Kidney (tissue), 14 donors: Measurements from ENCODE around the gene MYOCOS. TPM values are rescaled to one million over a fixed set of nuclear protein-coding genes. Genes with fewer than 3 reads are reported as not detected.

ENCODE experiments used
- DNase-seq, 5 donors: peaks; one replicate each; pipeline ENCODE4 v3.0.0-alpha.2; 2013 to 2020
- FAIRE-seq: peaks from 2 replicates; lab custom pipeline; 2012; peaks lifted over from hg19 to GRCh38; lab: Jason Lieb, UNC
- H3K27ac ChIP-seq, 2 donors: one replicate each; pipeline ENCODE4 v1.7.0; 2013; ENCODE audit warnings: low read depth in 2 of 2, low read length in 2 of 2, inconsistent platforms in 1 of 2
- H3K27me3 ChIP-seq: one replicate; pipeline ENCODE4 v1.7.1; 2013; ENCODE audit warnings: low read length, inconsistent platforms; ENCODE audit not compliant: control insufficient read depth, insufficient read depth
- H3K36me3 ChIP-seq, 3 donors: one replicate each; pipeline versions ENCODE4 v1.7.0 to v1.7.1; 2013; ENCODE audit warnings: low read length in 3 of 3, control low read depth in 1 of 3, inconsistent platforms in 1 of 3; ENCODE audit not compliant: insufficient read depth in 3 of 3, control insufficient read depth in 2 of 3
- H3K4me1 ChIP-seq, 3 donors: one replicate each; pipeline versions ENCODE4 v1.7.0 to v1.7.1; 2013; ENCODE audit warnings: low read length in 3 of 3, inconsistent platforms in 1 of 3, low read depth in 1 of 3; ENCODE audit not compliant: control insufficient read depth in 2 of 3, insufficient read depth in 2 of 3
- H3K4me3 ChIP-seq, 3 donors: one replicate each; pipeline versions ENCODE4 v1.7.0 to v1.8.1; 2013; ENCODE audit warnings: low read length in 3 of 3, control low read depth in 1 of 3, inconsistent platforms in 1 of 3
- H3K9ac ChIP-seq, 3 donors: one replicate each; pipeline versions ENCODE4 v1.7.0 to v1.7.1; 2013; ENCODE audit warnings: low read length in 3 of 3, control low read depth in 1 of 3, inconsistent platforms in 1 of 3
- H3K9me3 ChIP-seq, 3 donors: one replicate each; pipeline versions ENCODE4 v1.7.0 to v1.7.1; 2013; ENCODE audit warnings: low read length in 3 of 3, control low read depth in 1 of 3, inconsistent platforms in 1 of 3; ENCODE audit not compliant: control insufficient read depth in 2 of 3, insufficient read depth in 1 of 3
- intact Hi-C: fragments of 100-400 bp; cut with DNase I; formaldehyde crosslinking; loops from one replicate; pipeline ENCODE4 v1.11.1; 2022
- polyA plus RNA-seq: library from polyadenylated mRNA; stranded (reverse); fragments of 350-450 nt; fragmentation: Illumina TruSeq; extraction: RNeasy Lipid Tissue Mini Kit (QIAGEN cat#74804); gene quantifications from one replicate; pipeline ENCODE4 v1.2.3, GENCODE V29; 2014; ENCODE audit warnings: low read depth, low replicate concordance; ENCODE audit not compliant: insufficient read depth
- total RNA-seq: library from RNA; stranded (reverse); fragmentation: NEBNext Ultra II Directional; extraction: Animal tissue kit (Norgen Biotek cat#: 25700); gene quantifications from one replicate; pipeline ENCODE4 v1.2.1, GENCODE V29; 2021
- TF ChIP-seq, protein P1 (sequence below): IDR thresholded peaks from 3 replicates; pipeline ENCODE4 v1.5.1; 2012; ENCODE audit warnings: mild to moderate bottlenecking, moderate library complexity, borderline replicate concordance; ENCODE audit not compliant: insufficient read depth; ENCODE audit errors: extremely low read depth
- donor health status: control.
- donor health status: control.
- donor health status: control.
- donor health status: control.
- donor health status: control.
- donor health status: DM: yes; HTN: yes; CAD: no.
- donor health status: Normal renal cell carcinoma (clear cell type).

The MYOCOS gene
- total and polyA plus RNA-seq, 2 donors from 2014 or later: 0.54 TPM

DNA sequence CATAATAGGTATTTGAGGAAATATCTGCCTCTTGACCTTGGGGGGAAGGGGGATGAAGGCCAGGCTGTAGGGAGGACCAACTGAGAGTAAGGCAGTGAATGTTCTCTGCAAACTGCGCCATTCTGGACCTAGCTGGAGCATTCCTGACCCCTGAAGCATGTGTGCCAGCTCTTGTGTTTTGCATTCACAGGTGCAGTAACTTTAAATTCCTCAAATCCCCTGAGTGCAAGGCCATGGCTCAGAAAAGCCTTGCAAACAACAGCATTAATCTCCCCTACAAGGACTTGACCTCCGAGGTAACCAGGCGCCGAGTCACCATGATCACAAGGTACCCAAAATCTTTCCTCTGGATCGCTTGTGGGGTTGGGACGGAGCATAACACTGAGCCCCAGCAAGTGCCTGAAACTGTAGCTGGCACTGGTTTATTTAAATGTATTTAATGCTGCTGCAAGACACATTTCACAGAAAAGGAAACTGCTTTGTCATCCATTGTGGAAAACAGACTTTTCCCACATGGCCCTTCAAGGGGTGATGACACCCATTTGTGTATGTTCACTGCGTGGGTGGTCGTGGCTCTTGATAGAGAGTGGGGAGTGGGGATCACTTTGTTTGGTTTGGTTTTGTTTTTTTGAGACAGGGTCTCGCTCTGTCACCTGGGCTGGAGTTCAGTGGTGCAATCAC, 1.7 kb downstream of the MYOCOS start:
- TF ChIP-seq, protein P1, sequence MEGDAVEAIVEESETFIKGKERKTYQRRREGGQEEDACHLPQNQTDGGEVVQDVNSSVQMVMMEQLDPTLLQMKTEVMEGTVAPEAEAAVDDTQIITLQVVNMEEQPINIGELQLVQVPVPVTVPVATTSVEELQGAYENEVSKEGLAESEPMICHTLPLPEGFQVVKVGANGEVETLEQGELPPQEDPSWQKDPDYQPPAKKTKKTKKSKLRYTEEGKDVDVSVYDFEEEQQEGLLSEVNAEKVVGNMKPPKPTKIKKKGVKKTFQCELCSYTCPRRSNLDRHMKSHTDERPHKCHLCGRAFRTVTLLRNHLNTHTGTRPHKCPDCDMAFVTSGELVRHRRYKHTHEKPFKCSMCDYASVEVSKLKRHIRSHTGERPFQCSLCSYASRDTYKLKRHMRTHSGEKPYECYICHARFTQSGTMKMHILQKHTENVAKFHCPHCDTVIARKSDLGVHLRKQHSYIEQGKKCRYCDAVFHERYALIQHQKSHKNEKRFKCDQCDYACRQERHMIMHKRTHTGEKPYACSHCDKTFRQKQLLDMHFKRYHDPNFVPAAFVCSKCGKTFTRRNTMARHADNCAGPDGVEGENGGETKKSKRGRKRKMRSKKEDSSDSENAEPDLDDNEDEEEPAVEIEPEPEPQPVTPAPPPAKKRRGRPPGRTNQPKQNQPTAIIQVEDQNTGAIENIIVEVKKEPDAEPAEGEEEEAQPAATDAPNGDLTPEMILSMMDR: no peak
- FAIRE-seq (no peak), DNase-seq (peak in 1 of 5 donors; percentile 7)
- intact Hi-C loops: no loop called here
- no peak overlapping the region for H3K9ac ChIP-seq
- no peaks in the 10 kb centered on the region for H3K36me3 ChIP-seq
- peak overlapping the region in 1 of 2 donors; percentile 45 for H3K27ac ChIP-seq
- H3K4me3 ChIP-seq: no peak overlapping the region
- H3K4me1 ChIP-seq: peaks cover 0 to 2% (median 0%) of the 10 kb centered on the region in 3 donors
- no peaks in the 10 kb centered on the region for H3K9me3 ChIP-seq
- H3K27me3 ChIP-seq: no peaks in the 10 kb centered on the region

GRCh38 chr1:171625225-171625624, 3.2 kb downstream of the MYOCOS start:
- Histone ChIP-seq H3K36me3 (no peaks in the 10 kb centered on the region), H3K4me1 (peaks cover 0 to 2% (median 0%) of the 10 kb centered on the region in 3 donors), H3K9me3 (no peaks in the 10 kb centered on the region), H3K27ac (no peak overlapping the region), H3K27me3 (no peaks in the 10 kb centered on the region), H3K9ac (no peak overlapping the region), H3K4me3 (no peak overlapping the region)
- DNase-seq: no peak
- TF ChIP-seq, protein P1: no peak
- no peak for FAIRE-seq
- intact Hi-C loops: no loop called here

DNA sequence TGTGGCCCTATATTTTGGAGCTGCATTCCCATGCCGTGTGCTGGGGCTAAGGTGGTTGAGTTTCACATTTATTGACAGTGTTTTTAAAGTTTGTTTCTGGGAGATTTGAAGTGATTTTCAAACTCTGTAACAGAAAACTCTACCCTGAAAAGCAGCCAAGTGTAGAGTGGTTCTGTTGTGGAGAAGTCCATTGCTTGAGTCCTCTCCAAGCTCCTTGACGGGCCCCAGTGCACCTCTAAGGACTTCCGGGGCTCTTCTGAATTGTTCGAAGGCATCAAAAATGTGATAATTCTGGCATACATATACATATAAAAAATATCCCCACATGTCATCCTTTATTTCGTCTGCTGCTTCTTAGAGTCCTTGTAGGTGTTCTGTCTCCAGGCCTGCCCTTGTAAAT, 5.0 kb downstream of the MYOCOS start:
- intact Hi-C loops: no loop called here
- no peak overlapping the region for H3K4me3 ChIP-seq
- FAIRE-seq: no peak

More for the DNA sequence above, 5.0 kb downstream of the MYOCOS start:
- no peaks in the 10 kb centered on the region for H3K9me3 ChIP-seq
- DNase-seq: no peak
- H3K27ac ChIP-seq: no peak overlapping the region
- TF ChIP-seq, protein P1: no peak
- no peak overlapping the region for H3K9ac ChIP-seq
- H3K27me3 ChIP-seq: no peaks in the 10 kb centered on the region
- peaks cover 0 to 2% (median 0%) of the 10 kb centered on the region in 3 donors for H3K4me1 ChIP-seq
- H3K36me3 ChIP-seq: no peaks in the 10 kb centered on the region
